Esophagus muscularis mucosa (tissue), 4 donors: ENCODE data around the gene MS4A2. TPM values are rescaled to one million over a fixed set of nuclear protein-coding genes. Genes with fewer than 3 reads are reported as not detected.

Source experiments
- DNase-seq: peaks from one replicate; pipeline ENCODE4 v3.0.0-alpha.2; 2017; ENCODE audit errors: extremely low spot score
- H3K27ac ChIP-seq, 4 donors: fragments of 200-600 bp; sonication (generic); replicated peaks in 1 of 4; 1 replicate in 3 of 4; 2 replicates in 1 of 4; pipeline ENCODE4 v1.5.1; 2016 to 2019; ENCODE audit warnings: mild to moderate bottlenecking in 1 of 4
- H3K27me3 ChIP-seq, 4 donors: fragments of 200-600 bp; sonication (generic); one replicate each; pipeline versions ENCODE4 v1.5.1 to v1.6.0; 2016 to 2019
- H3K36me3 ChIP-seq, 4 donors: fragments of 200-600 bp; sonication (generic); one replicate each; pipeline ENCODE4 v1.5.1; 2016 to 2019
- H3K4me1 ChIP-seq, 4 donors: fragments of 200-600 bp; sonication (generic); one replicate each; pipeline ENCODE4 v1.5.1; 2016 to 2019
- H3K4me3 ChIP-seq, 4 donors: fragments of 200-600 bp; sonication (generic); 1 replicate in 2 of 4; 2 replicates in 2 of 4; pipeline ENCODE4 v1.5.1; 2016 to 2019; ENCODE audit warnings: mild to moderate bottlenecking in 4 of 4, moderate library complexity in 1 of 4
- H3K9me3 ChIP-seq, 4 donors: fragments of 200-600 bp; sonication (generic); 1 replicate in 3 of 4; 2 replicates in 1 of 4; pipeline ENCODE4 v1.5.1; 2016 to 2019
- EP300 ChIP-seq: sonication (generic); formaldehyde crosslinking; IDR thresholded peaks from one replicate; pipeline ENCODE4 v1.6.1; 2017; ENCODE audit warnings: antibody characterized with exemption
- POLR2A ChIP-seq: fragments of 450-650 bp; IDR thresholded peaks from one replicate; pipeline ENCODE4 v1.6.1; 2017; ENCODE audit warnings: antibody characterized with exemption, moderate library complexity, mild to moderate bottlenecking, low read depth
- POLR2AphosphoS5 ChIP-seq, 2 donors: sonication (generic); formaldehyde crosslinking; IDR thresholded peaks; one replicate each; pipeline ENCODE4 v1.6.1; 2017; ENCODE audit warnings: antibody characterized with exemption in 2 of 2
- WGBS: methylation state at CpG from one replicate; pipeline ENCODE4 v1.1.5; 2018; 5-methylcytosine and 5-hydroxymethylcytosine counted together
- intact Hi-C: fragments of 100-400 bp; cut with DNase I; formaldehyde crosslinking; loops from one replicate; pipeline ENCODE4 v1.15.1; 2023
- total RNA-seq, 4 donors: library from RNA; depleted of rRNA; stranded (reverse); fragments of >200 nt; gene quantifications; one replicate each; pipeline versions ENCODE4 v1.1.0 to v1.2.1, GENCODE V29; 2016
- TF ChIP-seq, protein P1 (sequence below), 3 experiments: fragments of 200-600 bp in 2 of 3; fragments of 450-650 bp in 1 of 3; sonication (generic) in 2 of 3; IDR thresholded peaks; one replicate each; pipeline ENCODE4 v1.5.1; 2017 to 2019; ENCODE audit warnings: antibody characterized with exemption in 3 of 3, mild to moderate bottlenecking in 2 of 3, moderate library complexity in 1 of 3

Gene MS4A2
- total RNA-seq, 4 donors from 2014 or later: 0.32 to 6.0 (median 2.6) TPM

DNA sequence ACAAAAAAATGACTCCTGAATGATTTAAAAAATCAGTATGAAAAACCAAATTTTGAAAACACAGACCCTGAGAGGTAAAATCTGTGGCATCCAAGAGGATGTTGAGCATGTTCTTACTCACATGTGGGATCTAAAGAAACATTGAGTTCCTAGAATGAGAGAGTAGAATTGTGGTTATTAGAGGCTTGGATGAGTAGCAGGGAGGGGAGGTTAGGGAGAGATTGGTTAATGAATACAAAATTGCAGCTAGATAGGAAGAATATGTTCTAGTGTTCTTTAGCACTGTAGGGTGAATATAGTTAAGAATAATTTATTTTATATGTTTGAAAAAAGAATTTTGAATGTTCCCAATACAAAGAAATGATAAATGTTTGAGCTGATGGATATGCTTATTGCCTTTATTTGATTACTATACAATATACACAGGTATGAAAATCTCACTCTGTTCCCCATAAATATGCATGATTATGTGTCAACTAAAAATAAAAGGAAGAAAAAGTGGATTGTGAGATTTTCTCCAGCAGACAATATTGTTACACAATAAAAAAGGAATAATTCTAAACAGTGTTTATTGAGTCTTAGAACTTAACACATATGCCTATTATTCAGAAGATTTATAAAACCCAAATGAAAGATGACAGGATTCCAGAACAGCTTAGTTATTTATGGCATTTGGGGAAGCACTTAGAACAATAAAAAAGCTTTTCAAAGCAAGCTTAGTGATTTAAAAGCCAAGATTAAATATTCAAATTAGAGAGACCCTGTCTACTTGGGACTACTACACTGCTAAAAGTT is 28.7 kb downstream of the MS4A2 start:
- intact Hi-C loops: no loop called here
- no peak overlapping the region for H3K4me3 ChIP-seq
- H3K27ac ChIP-seq: no peak overlapping the region
- H3K9me3 ChIP-seq: no peaks in the 10 kb centered on the region
- H3K27me3 ChIP-seq: no peaks in the 10 kb centered on the region
- H3K4me1 ChIP-seq: no peaks in the 10 kb centered on the region
- TF ChIP-seq POLR2AphosphoS5 (IDR thresholded peaks at IDR 0.05) (no peak), EP300 (no peak), POLR2A (no peak)
- TF ChIP-seq, protein P1, sequence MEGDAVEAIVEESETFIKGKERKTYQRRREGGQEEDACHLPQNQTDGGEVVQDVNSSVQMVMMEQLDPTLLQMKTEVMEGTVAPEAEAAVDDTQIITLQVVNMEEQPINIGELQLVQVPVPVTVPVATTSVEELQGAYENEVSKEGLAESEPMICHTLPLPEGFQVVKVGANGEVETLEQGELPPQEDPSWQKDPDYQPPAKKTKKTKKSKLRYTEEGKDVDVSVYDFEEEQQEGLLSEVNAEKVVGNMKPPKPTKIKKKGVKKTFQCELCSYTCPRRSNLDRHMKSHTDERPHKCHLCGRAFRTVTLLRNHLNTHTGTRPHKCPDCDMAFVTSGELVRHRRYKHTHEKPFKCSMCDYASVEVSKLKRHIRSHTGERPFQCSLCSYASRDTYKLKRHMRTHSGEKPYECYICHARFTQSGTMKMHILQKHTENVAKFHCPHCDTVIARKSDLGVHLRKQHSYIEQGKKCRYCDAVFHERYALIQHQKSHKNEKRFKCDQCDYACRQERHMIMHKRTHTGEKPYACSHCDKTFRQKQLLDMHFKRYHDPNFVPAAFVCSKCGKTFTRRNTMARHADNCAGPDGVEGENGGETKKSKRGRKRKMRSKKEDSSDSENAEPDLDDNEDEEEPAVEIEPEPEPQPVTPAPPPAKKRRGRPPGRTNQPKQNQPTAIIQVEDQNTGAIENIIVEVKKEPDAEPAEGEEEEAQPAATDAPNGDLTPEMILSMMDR (IDR thresholded peaks at IDR 0.05): no peak
- DNase-seq: no peak
- no peaks in the 10 kb centered on the region for H3K36me3 ChIP-seq

DNA sequence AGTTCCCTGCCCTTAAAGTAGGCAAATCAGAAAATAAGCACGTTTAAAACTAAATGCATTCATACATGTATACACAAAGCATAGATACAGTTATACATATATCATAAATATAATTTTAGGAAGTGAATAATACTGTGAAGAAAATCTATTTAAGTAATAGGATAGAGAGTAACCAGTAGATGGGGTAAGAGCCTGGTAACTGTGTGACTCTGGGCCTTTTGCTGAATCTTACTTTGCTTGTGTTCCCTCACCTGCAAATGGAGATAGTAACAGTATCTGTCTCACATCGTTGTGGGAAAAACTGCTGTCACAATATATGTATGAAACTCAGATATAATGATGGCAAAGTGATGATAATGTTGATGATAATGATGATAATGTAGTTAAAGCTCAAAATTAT is 29.9 kb downstream of the MS4A2 start:
- H3K4me1 ChIP-seq: no peaks in the 10 kb centered on the region
- no peak overlapping the region for H3K27ac ChIP-seq
- no peak for TF ChIP-seq EP300
- TF ChIP-seq, protein P1 (IDR thresholded peaks at IDR 0.05): no peak
- TF ChIP-seq POLR2A: no peak
- no peak for TF ChIP-seq POLR2AphosphoS5 (IDR thresholded peaks at IDR 0.05)
- no peak overlapping the region for H3K4me3 ChIP-seq
- no peaks in the 10 kb centered on the region for H3K27me3 ChIP-seq
- H3K36me3 ChIP-seq: no peaks in the 10 kb centered on the region
- intact Hi-C loops: no loop called here
- DNase-seq: no peak
- no peaks in the 10 kb centered on the region for H3K9me3 ChIP-seq
- WGBS: 73% methylated on average over 2 of the region's 2 CpGs

DNA sequence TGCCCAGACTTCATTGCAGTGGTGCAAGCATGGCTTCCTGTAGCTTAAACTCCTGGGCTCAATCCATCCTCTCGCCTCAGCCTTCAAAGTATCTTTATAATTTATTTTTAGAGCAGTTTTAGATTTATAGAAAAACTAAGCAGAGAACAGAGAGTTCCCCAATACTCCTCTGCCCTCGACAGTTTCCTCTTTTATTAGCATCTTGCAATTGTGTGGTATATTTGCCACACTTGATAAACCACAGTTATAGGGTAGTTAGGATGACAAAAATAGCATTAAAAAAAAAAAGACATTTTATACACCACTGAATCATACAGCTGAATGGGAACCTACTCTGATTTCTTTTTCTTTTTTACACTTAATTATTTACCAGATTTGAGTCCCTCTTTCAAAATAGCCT is 31.2 kb downstream of the MS4A2 start:
- no peaks in the 10 kb centered on the region for H3K4me1 ChIP-seq
- intact Hi-C loops: no loop called here
- DNase-seq: no peak
- TF ChIP-seq POLR2AphosphoS5 (IDR thresholded peaks at IDR 0.05): no peak
- TF ChIP-seq, protein P1 (IDR thresholded peaks at IDR 0.05): no peak
- no peak for TF ChIP-seq EP300
- no peak for TF ChIP-seq POLR2A
- 63% methylated on average over 2 of the region's 2 CpGs for WGBS
- H3K4me3 ChIP-seq: no peak overlapping the region
- no peaks in the 10 kb centered on the region for H3K9me3 ChIP-seq
- H3K36me3 ChIP-seq: no peaks in the 10 kb centered on the region
- H3K27ac ChIP-seq: no peak overlapping the region
- H3K27me3 ChIP-seq: no peaks in the 10 kb centered on the region

DNA sequence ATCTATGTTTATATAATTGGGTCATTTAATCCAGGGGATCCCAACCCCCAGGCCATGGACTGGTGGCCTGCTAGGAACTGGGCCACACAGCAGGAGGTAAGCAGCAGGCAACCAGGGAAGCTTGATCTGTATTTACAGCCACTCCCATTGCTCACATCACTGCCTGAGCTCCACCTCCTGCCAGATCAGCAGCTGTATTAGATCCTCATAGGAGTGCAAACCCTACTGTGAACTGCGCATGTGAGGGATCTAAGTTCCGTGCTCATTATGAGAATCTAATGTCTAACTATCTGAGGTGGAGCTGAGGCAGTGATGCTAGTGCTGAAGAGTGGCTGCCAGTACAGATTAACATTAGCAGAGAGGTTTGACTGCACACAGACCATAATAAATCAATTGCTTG is 32.8 kb downstream of the MS4A2 start:
- intact Hi-C loops: no loop called here
- Histone ChIP-seq H3K4me3 (no peak overlapping the region), H3K27me3 (no peaks in the 10 kb centered on the region), H3K36me3 (no peaks in the 10 kb centered on the region), H3K4me1 (no peaks in the 10 kb centered on the region), H3K27ac (no peak overlapping the region), H3K9me3 (no peaks in the 10 kb centered on the region)
- 40% methylated on average over 1 of the region's 2 CpGs for WGBS
- TF ChIP-seq POLR2A (no peak), EP300 (no peak), POLR2AphosphoS5 (IDR thresholded peaks at IDR 0.05) (no peak)
- TF ChIP-seq, protein P1 (IDR thresholded peaks at IDR 0.05): no peak
- no peak for DNase-seq
